HepG2 (cell line): ENCODE measurements around the gene USH2A. TPM values are rescaled to one million over a fixed set of nuclear protein-coding genes. Genes with fewer than 3 reads are reported as not detected.

ENCODE experiments used
- ATAC-seq: fragments of 200-7000 bp; cut with Tn5 transposase; 3 replicates; pipeline ENCODE4 v1.9.1; 2020; ENCODE audit warnings: mild to moderate bottlenecking, moderate library complexity
- BruUV-seq: library from RNA; stranded (reverse); fragments of 400-500 nt; replicated peaks from 2 replicates; lab custom pipeline; 2021; lab: Mats Ljungman, UMichigan
- CTCF ChIA-PET: fragments of 300-600 bp; formaldehyde crosslinking; extraction: SDS; loops from one replicate; lab custom pipeline; 2021; ENCODE audit warnings: low total read pairs, inconsistent platforms, low intra/inter-chr PET ratio; lab: Yijun Ruan, JAX
- POLR2A ChIA-PET: fragments of 350-600 bp; sonication (Branson Sonifier 250); formaldehyde crosslinking; loops from one replicate; lab custom pipeline; 2020; ENCODE audit warnings: antibody characterized with exemption, inconsistent platforms; lab: Yijun Ruan, JAX
- DNase-seq: peaks from one replicate; pipeline ENCODE4 v3.0.0-alpha.2; 2015; ENCODE audit warnings: low spot score
- FAIRE-seq: peaks from 3 replicates; lab custom pipeline; 2011; peaks lifted over from hg19 to GRCh38; lab: Jason Lieb, UNC
- H2AFZ ChIP-seq: one replicate; pipeline ENCODE4 v1.6.1; 2011; ENCODE audit warnings: low read length, inconsistent platforms
- H3K27ac ChIP-seq: fragments of 300-600 bp; 3 replicates; pipeline ENCODE4 v1.8.0; 2011; ENCODE audit warnings: mixed run types, mild to moderate bottlenecking, mixed read lengths, low read length, inconsistent platforms; ENCODE audit not compliant: insufficient read depth; ENCODE audit errors: extremely low read length
- H3K27me3 ChIP-seq, 2 experiments: fragments of 200-600 bp in 1 of 2; 2 replicates in 1 of 2; 3 replicates in 1 of 2; pipeline versions ENCODE4 v1.6.0 to v1.8.0; 2011; ENCODE audit warnings: low read length in 2 of 2, mild to moderate bottlenecking in 2 of 2, moderate library complexity in 2 of 2, inconsistent platforms in 1 of 2; ENCODE audit not compliant: insufficient read depth in 2 of 2, control insufficient read depth in 1 of 2
- H3K36me3 ChIP-seq, 2 experiments: fragments of 200-600 bp in 1 of 2; replicated peaks in 1 of 2; 2 replicates in 1 of 2; 3 replicates in 1 of 2; pipeline versions ENCODE4 v1.5.1 to v1.8.0; 2011; ENCODE audit warnings: low read length in 2 of 2, inconsistent platforms in 1 of 2; ENCODE audit not compliant: insufficient read depth in 2 of 2, control insufficient read depth in 1 of 2
- H3K4me1 ChIP-seq: 2 replicates; pipeline ENCODE4 v1.5.1; 2012; ENCODE audit warnings: low read length, inconsistent platforms; ENCODE audit not compliant: insufficient read depth
- H3K4me2 ChIP-seq: 2 replicates; pipeline ENCODE4 v1.6.0; 2011; ENCODE audit warnings: low read depth, low read length, inconsistent platforms
- H3K4me3 ChIP-seq, 3 experiments: fragments of 200-600 bp in 1 of 3; sonication (generic), shearing (Covaris generic) in 1 of 3; replicated peaks in 1 of 3; 2 replicates each; pipeline ENCODE4 v1.5.1; 2011 to 2016; ENCODE audit warnings: low read length in 3 of 3, inconsistent platforms in 2 of 3, low read depth in 2 of 3, mild to moderate bottlenecking in 2 of 3, control low read depth in 1 of 3, mixed read lengths in 1 of 3; ENCODE audit not compliant: insufficient read depth in 1 of 3
- H3K79me2 ChIP-seq: one replicate; pipeline ENCODE4 v1.6.1; 2011; ENCODE audit warnings: low read length, inconsistent platforms; ENCODE audit not compliant: insufficient read depth
- H3K9ac ChIP-seq: 2 replicates; pipeline ENCODE4 v1.6.0; 2011; ENCODE audit warnings: mild to moderate bottlenecking, low read depth, low read length, inconsistent platforms; ENCODE audit not compliant: insufficient read depth
- H3K9me3 ChIP-seq: 2 replicates; pipeline ENCODE4 v1.5.1; 2012; ENCODE audit warnings: mild to moderate bottlenecking, low read length
- H4K20me1 ChIP-seq: 2 replicates; pipeline ENCODE4 v1.6.0; 2011; ENCODE audit warnings: inconsistent platforms, mild to moderate bottlenecking, low read length, moderate library complexity; ENCODE audit not compliant: insufficient read depth
- ATRX ChIP-seq: sonication (generic); formaldehyde crosslinking; IDR thresholded peaks from 2 replicates; pipeline ENCODE4 v1.4.0; 2020; ENCODE audit warnings: missing genetic modification reagents, borderline replicate concordance
- ETV6 ChIP-seq: sonication (generic); formaldehyde crosslinking; conservative IDR thresholded peaks from 2 replicates; pipeline ENCODE4 v1.4.0; 2020; ENCODE audit warnings: missing genetic modification reagents
- FOXM1 ChIP-seq: sonication (generic); formaldehyde crosslinking; IDR thresholded peaks from 2 replicates; pipeline ENCODE4 v1.5.0; 2020; ENCODE audit warnings: missing genetic modification reagents
- HNRNPUL1 ChIP-seq: fragments of 200-400 bp; formaldehyde crosslinking; IDR thresholded peaks from 2 replicates; pipeline ENCODE4 v1.6.1; 2017; ENCODE audit warnings: low read depth, mild to moderate bottlenecking, low read length, moderate library complexity
- SALL2 ChIP-seq: sonication (generic); formaldehyde crosslinking; IDR thresholded peaks from 2 replicates; pipeline ENCODE4 v1.8.1; 2023; ENCODE audit warnings: mild to moderate bottlenecking, missing genetic modification reagents, inconsistent platforms
- SKI ChIP-seq: fragments of 450-650 bp; IDR thresholded peaks from one replicate; pipeline ENCODE4 v1.6.1; 2018; ENCODE audit warnings: mild to moderate bottlenecking; ENCODE audit not compliant: partially characterized antibody
- TAF15 ChIP-seq: fragments of 200-400 bp; formaldehyde crosslinking; IDR thresholded peaks from one replicate; pipeline ENCODE4 v1.6.1; 2018; ENCODE audit warnings: mild to moderate bottlenecking, low read depth, low read length; ENCODE audit not compliant: poor library complexity, severe bottlenecking
- TEAD2 ChIP-seq: sonication (generic); formaldehyde crosslinking; IDR thresholded peaks from 2 replicates; pipeline ENCODE4 v1.9.0; 2021; ENCODE audit warnings: missing genetic modification reagents
- ZNF510 ChIP-seq: sonication (generic); formaldehyde crosslinking; IDR thresholded peaks from 2 replicates; pipeline ENCODE4 v1.4.0; 2020; ENCODE audit warnings: low read depth, mild to moderate bottlenecking, missing genetic modification reagents
- ZNF703 ChIP-seq: sonication (generic); formaldehyde crosslinking; IDR thresholded peaks from 2 replicates; pipeline ENCODE4 v1.5.1; 2020; ENCODE audit warnings: missing genetic modification reagents, mild to moderate bottlenecking, moderate library complexity, borderline replicate concordance
- WGBS: methylation state at CpG from one replicate; pipeline ENCODE4 v1.1.6; 2017; ENCODE audit warnings: low lambda C conversion rate; 5-methylcytosine and 5-hydroxymethylcytosine counted together
- in situ Hi-C: cut with HindIII; loops from 2 replicates; pipeline ENCODE4 v1.10.0; 2017; ENCODE audit warnings: low pct_unique_long_range_greater_than_20kb; ENCODE audit not compliant: extremely low pct_ligation_motif_present
- intact Hi-C: fragments of 100-400 bp; cut with micrococcal nuclease; formaldehyde crosslinking; loops from one replicate; pipeline ENCODE4 v1.10.0; 2022; ENCODE audit not compliant: unreplicated experiment
- polyA plus RNA-seq, 8 experiments: library from polyadenylated mRNA; depleted of rRNA in 3 of 8; stranded (reverse) in 7 of 8; unstranded in 1 of 8; fragments of >200 nt; fragmentation: Illumina TruSeq in 4 of 8; extraction: Trizol in 4 of 8; gene quantifications; 2 replicates each; pipeline versions ENCODE4 v1.2.1 to v1.2.3, GENCODE V29; 2011 to 2016; ENCODE audit warnings: low read depth in 4 of 8, missing spikeins in 1 of 8, mixed read lengths in 1 of 8; ENCODE audit not compliant: insufficient read depth in 1 of 8
- total RNA-seq, 5 experiments: library from RNA; depleted of rRNA; stranded (reverse); fragments of >200 nt; fragmentation: Illumina TruSeq; extraction: Trizol; gene quantifications; 2 replicates each; pipeline ENCODE4 v1.2.3, GENCODE V29; 2016; ENCODE audit warnings: low read depth in 1 of 5
- TF ChIP-seq, protein P1 (sequence below): sonication (generic); formaldehyde crosslinking; conservative IDR thresholded peaks from 2 replicates; pipeline ENCODE4 v1.5.0; 2020; ENCODE audit warnings: missing genetic modification reagents
- TF ChIP-seq, protein P2 (sequence below), 2 experiments: IDR thresholded peaks; 2 replicates each; pipeline ENCODE4 v1.6.1; 2011 to 2012; ENCODE audit warnings: low read length in 2 of 2, borderline replicate concordance in 1 of 2, low read depth in 1 of 2, mild to moderate bottlenecking in 1 of 2, moderate library complexity in 1 of 2
- TF ChIP-seq, protein P3 (sequence below): sonication (generic); formaldehyde crosslinking; IDR thresholded peaks from 2 replicates; pipeline ENCODE4 v1.5.0; 2020; ENCODE audit warnings: missing genetic modification reagents

USH2A gene
- total and polyA plus RNA-seq, 2 of the 13 experiments (the other 11 are each of a cell fraction or from before 2014, with no cell fraction given): 0.02 TPM; not detected in 1

DNA sequence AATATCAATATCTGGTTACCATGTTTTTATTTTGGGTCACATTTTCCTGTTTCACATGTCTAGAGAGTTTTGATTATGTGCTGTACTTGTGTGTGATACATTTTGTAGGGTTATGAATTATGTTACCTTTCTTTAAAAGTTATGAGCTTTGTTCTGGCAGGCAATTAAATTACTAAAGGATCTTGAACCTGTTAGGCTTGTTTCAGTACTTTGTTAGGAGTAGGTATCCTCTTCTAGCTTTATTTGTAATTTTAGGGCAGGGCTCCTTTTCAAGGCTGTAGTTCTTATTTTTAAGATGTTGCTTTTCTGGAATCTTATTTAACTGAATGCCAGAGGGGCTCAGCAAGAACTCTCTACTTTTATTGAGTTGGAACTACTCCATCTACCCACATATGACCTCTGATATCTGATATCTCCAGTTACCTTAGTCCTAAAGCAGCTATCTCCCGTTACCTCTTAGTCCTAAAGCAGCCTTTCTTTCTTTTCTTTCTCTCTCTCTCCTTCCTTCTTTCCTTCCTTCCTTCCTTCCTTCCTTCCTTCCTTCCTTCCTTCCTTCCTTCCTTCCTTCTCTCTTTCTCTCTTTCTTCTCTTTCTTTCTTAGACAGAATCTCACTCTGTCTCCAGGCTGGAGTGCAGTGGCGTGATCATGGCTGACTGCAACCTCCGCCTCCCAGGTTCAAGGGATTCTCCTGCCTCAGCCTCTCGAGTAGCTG lies 832.3 kb downstream of the USH2A start (continued):
- no peak for TF ChIP-seq HNRNPUL1
- TF ChIP-seq, all 625 proteins: peak for 0

DNA sequence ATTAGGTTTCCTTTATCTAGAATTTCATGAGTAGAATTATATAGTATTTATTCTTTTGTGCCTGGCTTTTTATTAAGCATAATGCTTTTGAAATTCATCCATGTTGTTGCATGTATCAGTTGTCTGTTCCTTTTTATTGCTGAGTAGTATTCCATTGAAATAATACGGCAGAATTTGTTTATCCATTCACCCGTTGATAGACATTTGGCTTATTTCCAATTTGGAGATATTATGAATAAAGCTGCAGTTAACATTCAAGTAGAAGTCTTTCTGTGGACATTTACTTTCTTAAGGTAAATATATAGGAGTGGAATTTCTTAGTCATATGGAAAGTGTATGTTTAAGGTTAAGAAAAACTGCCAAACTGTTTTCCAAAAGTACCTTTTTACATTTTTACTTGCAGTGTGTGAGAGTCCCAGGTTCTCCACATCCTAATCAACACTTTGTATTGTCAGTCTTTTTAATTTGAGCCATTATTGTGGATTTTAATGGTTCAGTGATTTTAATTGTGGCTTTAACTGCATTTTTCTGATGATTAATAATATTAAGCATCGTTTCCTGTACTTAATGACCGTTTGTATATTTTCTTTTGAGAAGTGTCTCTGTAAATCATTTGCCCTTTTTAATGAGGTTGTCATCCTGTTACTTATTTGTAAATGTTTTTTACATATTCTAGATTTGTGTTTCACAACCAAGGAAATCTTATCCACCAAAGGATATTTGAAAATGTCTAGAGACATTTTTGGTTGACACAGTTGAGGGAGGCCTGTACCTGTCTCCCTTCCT lies 833.4 kb downstream of the USH2A start:
- Histone ChIP-seq H3K79me2 (peaks cover 5% of the 10 kb centered on the region), H3K4me1 (no peaks in the 10 kb centered on the region), H3K4me2 (no peak overlapping the region), H4K20me1 (no peaks in the 10 kb centered on the region), H2AFZ (no peak overlapping the region), H3K27ac (no peak overlapping the region), H3K9me3 (no peaks in the 10 kb centered on the region), H3K27me3 (no peaks in the 10 kb centered on the region), H3K4me3 (no peak overlapping the region), H3K9ac (no peak overlapping the region), H3K36me3 (peaks cover 0 to 25% of the 10 kb centered on the region in 2 experiments; a peak in 4 of 5 replicates)
- DNase-seq: no peak
- BruUV-seq: no TSS peak
- 97% methylated on average over 4 of the region's 4 CpGs for WGBS
- in situ Hi-C loops (no loop called here), intact Hi-C loops (no loop called here)
- FAIRE-seq: no peak
- no peak for ATAC-seq
- ChIA-PET CTCF (no interaction called here), POLR2A (no interaction called here)
- TF ChIP-seq ATRX (CRISPR knock-in tag) (no peak), SKI (no peak), SALL2 (CRISPR knock-in tag) (no peak), ZNF703 (CRISPR knock-in tag) (no peak), ETV6 (CRISPR knock-in tag) (no peak), TAF15 (no peak), FOXM1 (CRISPR knock-in tag) (no peak), TEAD2 (CRISPR knock-in tag) (no peak), ZNF510 (CRISPR knock-in tag) (no peak)
- TF ChIP-seq, protein P1, sequence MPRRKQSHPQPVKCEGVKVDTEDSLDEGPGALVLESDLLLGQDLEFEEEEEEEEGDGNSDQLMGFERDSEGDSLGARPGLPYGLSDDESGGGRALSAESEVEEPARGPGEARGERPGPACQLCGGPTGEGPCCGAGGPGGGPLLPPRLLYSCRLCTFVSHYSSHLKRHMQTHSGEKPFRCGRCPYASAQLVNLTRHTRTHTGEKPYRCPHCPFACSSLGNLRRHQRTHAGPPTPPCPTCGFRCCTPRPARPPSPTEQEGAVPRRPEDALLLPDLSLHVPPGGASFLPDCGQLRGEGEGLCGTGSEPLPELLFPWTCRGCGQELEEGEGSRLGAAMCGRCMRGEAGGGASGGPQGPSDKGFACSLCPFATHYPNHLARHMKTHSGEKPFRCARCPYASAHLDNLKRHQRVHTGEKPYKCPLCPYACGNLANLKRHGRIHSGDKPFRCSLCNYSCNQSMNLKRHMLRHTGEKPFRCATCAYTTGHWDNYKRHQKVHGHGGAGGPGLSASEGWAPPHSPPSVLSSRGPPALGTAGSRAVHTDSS: no peak
- TF ChIP-seq, protein P2, sequence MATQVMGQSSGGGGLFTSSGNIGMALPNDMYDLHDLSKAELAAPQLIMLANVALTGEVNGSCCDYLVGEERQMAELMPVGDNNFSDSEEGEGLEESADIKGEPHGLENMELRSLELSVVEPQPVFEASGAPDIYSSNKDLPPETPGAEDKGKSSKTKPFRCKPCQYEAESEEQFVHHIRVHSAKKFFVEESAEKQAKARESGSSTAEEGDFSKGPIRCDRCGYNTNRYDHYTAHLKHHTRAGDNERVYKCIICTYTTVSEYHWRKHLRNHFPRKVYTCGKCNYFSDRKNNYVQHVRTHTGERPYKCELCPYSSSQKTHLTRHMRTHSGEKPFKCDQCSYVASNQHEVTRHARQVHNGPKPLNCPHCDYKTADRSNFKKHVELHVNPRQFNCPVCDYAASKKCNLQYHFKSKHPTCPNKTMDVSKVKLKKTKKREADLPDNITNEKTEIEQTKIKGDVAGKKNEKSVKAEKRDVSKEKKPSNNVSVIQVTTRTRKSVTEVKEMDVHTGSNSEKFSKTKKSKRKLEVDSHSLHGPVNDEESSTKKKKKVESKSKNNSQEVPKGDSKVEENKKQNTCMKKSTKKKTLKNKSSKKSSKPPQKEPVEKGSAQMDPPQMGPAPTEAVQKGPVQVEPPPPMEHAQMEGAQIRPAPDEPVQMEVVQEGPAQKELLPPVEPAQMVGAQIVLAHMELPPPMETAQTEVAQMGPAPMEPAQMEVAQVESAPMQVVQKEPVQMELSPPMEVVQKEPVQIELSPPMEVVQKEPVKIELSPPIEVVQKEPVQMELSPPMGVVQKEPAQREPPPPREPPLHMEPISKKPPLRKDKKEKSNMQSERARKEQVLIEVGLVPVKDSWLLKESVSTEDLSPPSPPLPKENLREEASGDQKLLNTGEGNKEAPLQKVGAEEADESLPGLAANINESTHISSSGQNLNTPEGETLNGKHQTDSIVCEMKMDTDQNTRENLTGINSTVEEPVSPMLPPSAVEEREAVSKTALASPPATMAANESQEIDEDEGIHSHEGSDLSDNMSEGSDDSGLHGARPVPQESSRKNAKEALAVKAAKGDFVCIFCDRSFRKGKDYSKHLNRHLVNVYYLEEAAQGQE (IDR thresholded peaks at IDR 0.05; ENCODE audit: borderline replicate concordance in 1 of 2, low read depth in 1 of 2, low read length in 2 of 2): no peak
- TF ChIP-seq, protein P3, sequence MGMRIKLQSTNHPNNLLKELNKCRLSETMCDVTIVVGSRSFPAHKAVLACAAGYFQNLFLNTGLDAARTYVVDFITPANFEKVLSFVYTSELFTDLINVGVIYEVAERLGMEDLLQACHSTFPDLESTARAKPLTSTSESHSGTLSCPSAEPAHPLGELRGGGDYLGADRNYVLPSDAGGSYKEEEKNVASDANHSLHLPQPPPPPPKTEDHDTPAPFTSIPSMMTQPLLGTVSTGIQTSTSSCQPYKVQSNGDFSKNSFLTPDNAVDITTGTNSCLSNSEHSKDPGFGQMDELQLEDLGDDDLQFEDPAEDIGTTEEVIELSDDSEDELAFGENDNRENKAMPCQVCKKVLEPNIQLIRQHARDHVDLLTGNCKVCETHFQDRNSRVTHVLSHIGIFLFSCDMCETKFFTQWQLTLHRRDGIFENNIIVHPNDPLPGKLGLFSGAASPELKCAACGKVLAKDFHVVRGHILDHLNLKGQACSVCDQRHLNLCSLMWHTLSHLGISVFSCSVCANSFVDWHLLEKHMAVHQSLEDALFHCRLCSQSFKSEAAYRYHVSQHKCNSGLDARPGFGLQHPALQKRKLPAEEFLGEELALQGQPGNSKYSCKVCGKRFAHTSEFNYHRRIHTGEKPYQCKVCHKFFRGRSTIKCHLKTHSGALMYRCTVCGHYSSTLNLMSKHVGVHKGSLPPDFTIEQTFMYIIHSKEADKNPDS (CRISPR knock-in tag): no peak
